HG03196 (cell line): ENCODE measurements around the gene GOLGA7B.

Experiments
- ATAC-seq: cut with Tn5 transposase; IDR thresholded peaks from one replicate; pipeline ENCODE4 v1.9.1; 2021; ENCODE audit not compliant: unreplicated experiment

The GOLGA7B gene

GRCh38 chr10:97849687-97850402, at the start of gene GOLGA7B:
Gene GOLGA7B (plus strand): TSS chr10:97849843. CDS start chr10:97850304, 461 bp downstream.
- no peak for ATAC-seq

- ATAC-seq, result no peak
Observed at GRCh38 chr10:97800474-97800873, 49.2 kb upstream of the GOLGA7B start.

- ATAC-seq, result no peak
Observed at GRCh38 chr10:97801422-97801821, 48.2 kb upstream of the GOLGA7B start.

- no peak for ATAC-seq
Observed at GRCh38 chr10:97805096-97805884, 44.4 kb upstream of the GOLGA7B start.

GRCh38 chr10:97805949-97806348, 43.7 kb upstream of the GOLGA7B start:
- ATAC-seq, result no peak

- no peak for ATAC-seq
Observed at GRCh38 chr10:97810446-97810845, 39.2 kb upstream of the GOLGA7B start.

- ATAC-seq, result no peak
Observed at GRCh38 chr10:97811958-97812357, 37.7 kb upstream of the GOLGA7B start.

GRCh38 chr10:97812696-97813095, 36.9 kb upstream of the GOLGA7B start:
- ATAC-seq, result no peak

- no peak for ATAC-seq
Observed at GRCh38 chr10:97813311-97813710, 36.3 kb upstream of the GOLGA7B start.

GRCh38 chr10:97814996-97815395, 34.6 kb upstream of the GOLGA7B start:
- ATAC-seq, result no peak

GRCh38 chr10:97816609-97817008, 33.0 kb upstream of the GOLGA7B start:
- ATAC-seq, result no peak

GRCh38 chr10:97818572-97818971, 31.1 kb upstream of the GOLGA7B start:
- ATAC-seq, result no peak

- no peak for ATAC-seq
Observed at GRCh38 chr10:97820096-97820704, 29.4 kb upstream of the GOLGA7B start.

GRCh38 chr10:97821308-97822038, 28.2 kb upstream of the GOLGA7B start:
- no peak for ATAC-seq

- no peak for ATAC-seq
Observed at GRCh38 chr10:97822261-97822687, 27.4 kb upstream of the GOLGA7B start.

GRCh38 chr10:97823734-97824133, 25.9 kb upstream of the GOLGA7B start:
- no peak for ATAC-seq

- ATAC-seq, result no peak
Observed at GRCh38 chr10:97825020-97825760, 24.5 kb upstream of the GOLGA7B start.

GRCh38 chr10:97826892-97827291, 22.8 kb upstream of the GOLGA7B start:
- no peak for ATAC-seq

GRCh38 chr10:97827702-97828291, 21.8 kb upstream of the GOLGA7B start:
- no peak for ATAC-seq

GRCh38 chr10:97828721-97829120, 20.9 kb upstream of the GOLGA7B start:
- no peak for ATAC-seq
